ENCODE results near the gene PLBD1.

DNA sequence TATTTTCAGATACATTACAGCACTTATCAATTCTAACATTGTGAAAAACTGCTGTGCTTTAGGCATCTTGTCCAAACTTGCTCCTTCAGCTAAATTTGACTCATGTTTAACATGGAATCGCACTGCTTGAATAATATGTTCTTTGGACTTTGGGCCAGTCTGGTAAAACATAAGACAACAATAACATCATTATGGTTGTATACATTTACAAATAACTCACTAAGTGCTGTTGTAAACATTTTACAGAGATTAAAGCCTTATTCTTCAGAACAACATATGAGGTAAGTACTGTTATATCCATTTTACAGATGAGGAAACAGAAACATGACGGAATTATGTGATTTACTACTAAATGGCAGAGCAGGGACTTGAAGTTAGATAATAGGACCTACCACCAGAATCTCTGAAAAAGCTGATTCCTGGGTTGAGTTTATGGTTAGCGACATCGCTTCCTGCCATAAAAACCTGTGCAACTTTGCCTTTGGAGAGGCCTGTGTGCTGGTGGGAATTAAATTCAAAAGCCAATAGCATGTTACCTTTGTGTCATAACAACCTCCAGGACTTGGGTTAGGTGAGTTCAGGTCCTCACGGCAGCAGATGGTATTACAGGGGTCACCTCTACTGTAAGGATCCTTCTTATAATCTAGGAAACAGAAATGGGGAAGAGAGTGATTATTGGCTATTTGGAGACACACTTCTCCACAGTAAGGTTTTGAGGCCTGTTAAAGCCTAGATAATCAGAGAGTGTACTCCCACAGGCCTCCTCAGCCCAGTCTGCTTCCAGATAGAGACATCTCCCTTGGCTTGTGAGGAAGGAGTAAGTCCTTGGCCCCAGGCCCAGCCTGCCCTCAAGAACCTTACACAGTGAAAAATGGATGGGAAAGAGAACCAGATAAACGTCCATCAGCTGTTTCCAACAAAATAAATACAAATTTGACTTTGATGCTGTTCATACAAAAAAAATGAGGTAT, 61.8 kb downstream of the PLBD1 start:
- TF ChIP-seq, protein P1, sequence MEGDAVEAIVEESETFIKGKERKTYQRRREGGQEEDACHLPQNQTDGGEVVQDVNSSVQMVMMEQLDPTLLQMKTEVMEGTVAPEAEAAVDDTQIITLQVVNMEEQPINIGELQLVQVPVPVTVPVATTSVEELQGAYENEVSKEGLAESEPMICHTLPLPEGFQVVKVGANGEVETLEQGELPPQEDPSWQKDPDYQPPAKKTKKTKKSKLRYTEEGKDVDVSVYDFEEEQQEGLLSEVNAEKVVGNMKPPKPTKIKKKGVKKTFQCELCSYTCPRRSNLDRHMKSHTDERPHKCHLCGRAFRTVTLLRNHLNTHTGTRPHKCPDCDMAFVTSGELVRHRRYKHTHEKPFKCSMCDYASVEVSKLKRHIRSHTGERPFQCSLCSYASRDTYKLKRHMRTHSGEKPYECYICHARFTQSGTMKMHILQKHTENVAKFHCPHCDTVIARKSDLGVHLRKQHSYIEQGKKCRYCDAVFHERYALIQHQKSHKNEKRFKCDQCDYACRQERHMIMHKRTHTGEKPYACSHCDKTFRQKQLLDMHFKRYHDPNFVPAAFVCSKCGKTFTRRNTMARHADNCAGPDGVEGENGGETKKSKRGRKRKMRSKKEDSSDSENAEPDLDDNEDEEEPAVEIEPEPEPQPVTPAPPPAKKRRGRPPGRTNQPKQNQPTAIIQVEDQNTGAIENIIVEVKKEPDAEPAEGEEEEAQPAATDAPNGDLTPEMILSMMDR (IDR thresholded peaks at IDR 0.05; ENCODE audit: insufficient read depth, low read length, poor library complexity, severe bottlenecking): no peak
- TF ChIP-seq EZH2phosphoT487 (conservative IDR thresholded peaks at IDR 0.05; ENCODE audit: low read length): no peak

Data from SU-DHL-6 (cell line).